ENCODE measurements around the gene CIITA. TPM values are rescaled to one million over a fixed set of nuclear protein-coding genes. Genes with fewer than 3 reads are reported as not detected.

The CIITA gene
- total RNA-seq, 3 donors from 2014 or later = 5.8 to 16.0 (median 9.1) TPM

DNA sequence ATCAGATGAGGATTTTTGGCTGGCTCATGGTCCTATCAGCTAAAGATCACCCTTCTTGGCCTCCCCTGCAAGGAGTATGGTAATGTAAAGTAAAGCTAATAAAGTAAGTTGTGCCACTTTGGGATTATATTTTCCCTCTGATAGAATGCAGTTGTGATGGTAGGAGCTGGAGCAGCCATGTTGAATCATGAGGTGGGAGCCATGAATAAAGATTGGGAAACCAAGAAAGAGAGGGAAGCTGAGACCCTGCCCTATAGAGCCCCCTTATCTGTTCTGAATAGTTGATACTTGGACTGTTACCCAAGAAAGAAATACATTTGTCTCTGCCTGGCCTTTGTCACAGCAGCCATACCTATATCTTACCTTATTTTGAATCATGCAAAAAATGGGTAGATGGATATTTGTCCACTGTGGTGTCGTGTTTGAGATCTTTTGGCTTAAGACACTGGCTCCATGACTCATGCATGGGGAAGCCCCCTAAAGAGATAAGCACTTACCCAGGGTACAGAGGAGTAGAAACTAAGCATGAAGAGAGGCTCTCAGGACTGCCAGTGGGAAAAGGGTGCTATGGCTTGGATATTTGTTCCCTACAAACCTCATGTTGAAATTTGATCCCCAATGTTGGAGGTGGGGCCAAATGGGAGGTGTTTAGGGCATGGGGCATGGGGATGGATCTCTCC, 40.7 kb upstream of the CIITA start:
- Histone ChIP-seq H3K36me3 (ENCODE audit: low read depth) (no peaks in the 10 kb centered on the region), H3K4me3 (no peak overlapping the region), H3K4me1 (ENCODE audit: low read depth) (no peaks in the 10 kb centered on the region), H3K9me3 (no peaks in the 10 kb centered on the region)
- intact Hi-C loops (cut with DNase I, micrococcal nuclease) = no loop called here
- DNase-seq (no peak), ATAC-seq (no peak)
- no peak for TF ChIP-seq CTCF (IDR thresholded peaks at IDR 0.05)

DNA sequence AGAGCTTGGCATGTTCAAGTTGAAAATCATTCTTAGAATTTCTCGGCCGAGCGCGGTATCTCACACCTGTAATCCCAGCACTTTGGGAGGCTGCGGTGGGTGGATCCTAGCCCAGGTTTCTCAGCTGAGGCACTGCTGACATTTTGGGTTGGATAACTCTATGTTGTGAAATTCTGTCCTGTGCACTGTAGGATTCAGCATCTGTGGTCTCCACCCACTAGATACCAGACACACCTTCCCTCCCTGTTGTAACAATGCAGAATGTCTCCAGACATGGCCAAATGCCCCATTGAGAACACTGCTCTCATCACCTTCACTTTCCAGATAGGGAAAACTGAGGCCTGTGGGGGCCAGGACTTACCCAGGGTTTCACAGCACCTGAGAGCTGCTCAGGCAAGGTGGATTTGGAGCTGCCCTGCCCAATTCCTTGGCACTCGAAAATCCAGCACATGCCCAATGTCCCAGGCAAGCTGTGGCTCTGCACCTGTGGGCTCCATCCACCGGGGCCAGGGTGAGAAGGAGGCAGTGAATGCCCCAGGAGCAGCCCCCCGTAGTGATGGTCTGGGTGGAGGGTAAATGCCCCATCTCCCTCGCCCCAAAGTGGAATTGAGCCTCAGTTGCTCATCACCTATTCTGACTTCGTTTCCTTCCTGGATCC, 38.3 kb upstream of the CIITA start:
- no peaks in the 10 kb centered on the region for H3K9me3 ChIP-seq
- no peaks in the 10 kb centered on the region for H3K4me1 ChIP-seq (ENCODE audit: low read depth)
- H3K4me3 ChIP-seq = no peak overlapping the region
- intact Hi-C loops (cut with DNase I, micrococcal nuclease) = no loop called here
- no peak for ATAC-seq
- DNase-seq = no peak
- TF ChIP-seq CTCF (IDR thresholded peaks at IDR 0.05) = no peak
- no peaks in the 10 kb centered on the region for H3K36me3 ChIP-seq (ENCODE audit: low read depth)

GRCh38 chr16:10839279-10839666, 37.7 kb upstream of the CIITA start:
- peak; percentile 34 for ATAC-seq
- intact Hi-C loops (cut with DNase I, micrococcal nuclease) = no loop called here

DNA sequence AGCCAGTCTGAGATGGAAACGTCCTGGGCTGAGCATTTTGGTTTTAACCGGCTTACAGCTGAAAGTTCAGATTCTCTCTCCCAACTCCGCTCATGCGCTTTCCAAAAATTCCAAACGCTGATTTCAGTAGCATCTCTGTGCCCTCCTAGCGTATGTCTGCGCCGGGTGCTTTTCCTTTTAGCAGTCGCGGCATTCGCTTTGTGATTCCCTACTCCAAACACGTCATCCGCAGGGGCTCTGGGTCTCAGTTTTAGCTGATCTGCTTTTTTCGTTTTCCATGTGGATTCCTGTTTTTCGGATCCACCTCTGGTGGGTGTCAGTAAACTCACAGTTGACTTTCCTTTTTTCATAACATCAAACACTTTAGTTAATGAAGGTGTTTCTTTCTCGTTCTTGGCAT, 36.3 kb upstream of the CIITA start:
- DNase-seq = no peak

More at GRCh38 chr16:10839279-10839666, 37.7 kb upstream of the CIITA start:
- no peak for TF ChIP-seq CTCF (IDR thresholded peaks at IDR 0.05)
- Histone ChIP-seq H3K36me3 (ENCODE audit: low read depth) (no peaks in the 10 kb centered on the region), H3K4me1 (ENCODE audit: low read depth) (no peaks in the 10 kb centered on the region), H3K9me3 (no peaks in the 10 kb centered on the region), H3K4me3 (no peak overlapping the region)
- DNase-seq = no peak

GRCh38 chr16:10846213-10846998, 30.6 kb upstream of the CIITA start:
- ATAC-seq (no peak), DNase-seq (no peak)
- H3K4me3 ChIP-seq = no peak overlapping the region
- intact Hi-C loops (cut with DNase I, micrococcal nuclease) = no loop called here
- TF ChIP-seq CTCF (IDR thresholded peaks at IDR 0.05) = no peak
- no peaks in the 10 kb centered on the region for H3K4me1 ChIP-seq (ENCODE audit: low read depth)
- no peaks in the 10 kb centered on the region for H3K9me3 ChIP-seq
- H3K36me3 ChIP-seq (ENCODE audit: low read depth) = no peaks in the 10 kb centered on the region

More for the DNA sequence above, 36.3 kb upstream of the CIITA start:
- H3K9me3 ChIP-seq = no peaks in the 10 kb centered on the region
- TF ChIP-seq CTCF (IDR thresholded peaks at IDR 0.05) = no peak
- H3K4me3 ChIP-seq = no peak overlapping the region
- intact Hi-C loops (cut with DNase I, micrococcal nuclease) = no loop called here
- H3K4me1 ChIP-seq (ENCODE audit: low read depth) = no peaks in the 10 kb centered on the region
- ATAC-seq = no peak
- H3K36me3 ChIP-seq (ENCODE audit: low read depth) = no peaks in the 10 kb centered on the region

Data from mucosa of descending colon (tissue), 3 donors.